Ramos (cell line): ENCODE data around the gene AFF3.

Source experiments
- in situ Hi-C: fragments of 300-500 bp; cut with MboI; formaldehyde crosslinking; loops from one replicate; pipeline ENCODE4 v1.14.3; 2022; ENCODE audit warnings: low sequenced_read_pairs; ENCODE audit not compliant: unreplicated experiment

The AFF3 gene

GRCh38 chr2:100021791-100022340 lies 120.5 kb downstream of the AFF3 start:
- in situ Hi-C loops: no loop called here

GRCh38 chr2:100019499-100019898 lies 122.9 kb downstream of the AFF3 start:
- in situ Hi-C loops: no loop called here

- in situ Hi-C loops: no loop called here
Measured at GRCh38 chr2:100018341-100019193, 123.8 kb downstream of the AFF3 start.

DNA sequence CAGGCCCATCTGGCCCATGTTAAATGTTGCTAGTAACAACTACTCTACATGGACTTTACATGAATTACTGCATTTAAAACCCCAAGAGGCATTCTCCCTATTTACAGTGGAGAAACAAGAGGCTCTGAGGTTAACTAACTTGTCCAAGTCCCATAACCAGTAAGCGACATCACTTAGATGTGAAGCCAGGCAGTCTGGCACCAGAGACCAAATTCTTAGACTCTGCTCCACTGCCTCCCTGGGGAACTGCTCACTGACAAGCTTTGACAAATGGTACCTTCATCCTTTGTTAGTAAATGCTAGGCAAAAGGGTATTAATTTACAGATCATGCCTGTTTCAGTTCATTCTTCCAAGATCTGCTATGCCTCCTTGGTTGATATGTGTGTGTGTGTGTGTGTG lies 124.8 kb downstream of the AFF3 start:
- in situ Hi-C loops: no loop called here

GRCh38 chr2:100016756-100017155 lies 125.6 kb downstream of the AFF3 start:
- in situ Hi-C loops: no loop called here

DNA sequence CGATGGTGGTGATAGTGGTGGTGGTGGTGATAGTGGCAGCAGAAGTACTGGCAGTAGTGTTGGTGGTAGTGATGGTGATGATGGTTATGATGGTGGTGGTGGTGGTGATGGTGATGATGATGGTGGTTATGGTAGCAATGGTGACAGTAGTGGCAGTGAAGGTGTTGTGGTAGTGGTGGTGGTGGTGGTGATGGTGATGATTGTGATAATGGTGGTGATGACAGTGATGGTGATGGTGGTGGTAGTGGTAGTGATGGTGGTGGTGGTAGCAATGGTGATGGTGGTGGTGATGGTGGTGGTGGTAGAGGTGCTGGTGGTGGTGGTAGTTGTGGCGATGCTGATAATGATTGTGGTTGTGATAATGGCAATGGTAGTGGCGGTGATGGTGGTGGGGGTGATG lies 126.5 kb downstream of the AFF3 start:
- in situ Hi-C loops: no loop called here

- in situ Hi-C loops: no loop called here
Measured at GRCh38 chr2:100013892-100014677, 128.3 kb downstream of the AFF3 start.

DNA sequence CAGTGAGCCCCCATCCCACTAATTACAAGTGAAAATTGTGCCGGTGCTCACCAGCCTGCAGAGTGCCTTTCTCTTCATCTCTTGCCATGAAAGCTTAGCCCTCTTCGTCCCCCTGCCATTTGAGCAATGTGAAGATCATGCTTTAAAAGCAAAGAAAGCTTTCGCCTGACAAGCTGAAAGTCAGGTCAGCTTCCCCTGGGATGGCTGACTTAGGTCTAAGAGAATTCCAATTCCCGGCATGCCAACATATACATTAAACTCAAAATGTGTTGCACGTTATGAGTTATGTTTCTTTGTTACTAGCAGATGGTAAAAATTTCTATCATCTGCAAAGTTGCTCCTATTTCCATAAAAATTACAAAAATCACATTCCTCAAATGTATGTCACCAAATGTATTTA lies 129.8 kb downstream of the AFF3 start:
- in situ Hi-C loops: no loop called here

- in situ Hi-C loops: no loop called here
Measured at GRCh38 chr2:100011272-100011731, 131.1 kb downstream of the AFF3 start.

GRCh38 chr2:100010606-100011005 lies 131.8 kb downstream of the AFF3 start:
- in situ Hi-C loops: no loop called here

DNA sequence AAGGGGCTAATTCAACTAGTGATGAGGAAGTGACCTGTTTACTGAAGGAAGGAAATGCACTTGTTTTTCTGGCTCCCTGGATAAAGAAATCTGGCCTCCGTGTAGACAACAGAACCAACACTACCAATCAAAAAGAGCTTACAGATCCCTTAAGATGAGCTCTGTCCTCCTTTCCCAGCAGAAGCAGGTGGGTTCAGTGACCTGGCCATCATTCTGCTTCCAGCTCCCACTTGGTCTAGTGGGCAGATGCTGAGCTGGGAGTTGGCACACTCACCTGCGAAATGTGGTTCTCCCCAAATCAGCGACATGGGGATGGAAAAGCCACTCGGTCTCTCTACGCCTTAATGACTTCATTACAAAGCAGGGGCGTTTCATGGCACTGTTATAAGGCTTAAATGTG lies 132.6 kb downstream of the AFF3 start:
- in situ Hi-C loops: no loop called here

DNA sequence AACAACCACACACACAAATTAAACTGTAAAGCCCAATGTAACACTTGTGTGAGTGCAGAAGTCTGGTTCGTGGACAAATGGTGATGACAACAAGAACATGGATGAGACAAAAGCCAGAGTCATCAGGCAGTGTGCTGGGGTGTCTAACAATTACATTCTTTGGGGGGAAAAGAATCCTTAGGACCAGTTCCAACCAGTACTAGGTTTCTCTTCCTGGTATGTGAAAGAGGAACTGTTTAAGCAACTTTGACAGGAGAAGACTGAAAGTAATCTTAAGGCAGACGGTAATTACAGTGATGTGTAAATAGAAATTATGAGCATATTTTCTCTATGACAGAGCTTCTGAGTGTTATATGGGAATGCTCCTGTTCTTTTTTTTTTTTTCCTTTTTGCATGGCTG lies 133.4 kb downstream of the AFF3 start:
- in situ Hi-C loops: no loop called here

DNA sequence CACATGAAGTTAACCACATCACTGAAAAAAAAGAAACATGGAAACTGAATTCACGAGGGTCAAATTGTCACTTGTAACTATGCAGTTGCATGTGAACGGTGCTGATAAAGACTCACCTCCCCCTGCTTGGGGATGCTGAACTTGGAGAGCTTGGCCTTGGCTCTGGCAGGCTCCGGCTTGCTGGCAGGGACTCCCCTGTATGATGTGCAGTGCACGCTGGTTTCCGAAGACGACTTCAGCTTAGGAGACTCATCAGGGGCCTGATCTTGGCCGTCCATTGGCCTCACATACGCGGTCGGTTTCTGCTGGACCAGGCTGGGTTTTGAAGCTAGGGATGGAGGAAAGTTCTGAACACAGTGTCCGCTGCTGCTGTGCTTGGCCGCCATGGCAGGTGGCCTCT lies 135.9 kb downstream of the AFF3 start:
- in situ Hi-C loops: no loop called here

GRCh38 chr2:100004959-100005387 lies 137.4 kb downstream of the AFF3 start:
- in situ Hi-C loops: no loop called here

DNA sequence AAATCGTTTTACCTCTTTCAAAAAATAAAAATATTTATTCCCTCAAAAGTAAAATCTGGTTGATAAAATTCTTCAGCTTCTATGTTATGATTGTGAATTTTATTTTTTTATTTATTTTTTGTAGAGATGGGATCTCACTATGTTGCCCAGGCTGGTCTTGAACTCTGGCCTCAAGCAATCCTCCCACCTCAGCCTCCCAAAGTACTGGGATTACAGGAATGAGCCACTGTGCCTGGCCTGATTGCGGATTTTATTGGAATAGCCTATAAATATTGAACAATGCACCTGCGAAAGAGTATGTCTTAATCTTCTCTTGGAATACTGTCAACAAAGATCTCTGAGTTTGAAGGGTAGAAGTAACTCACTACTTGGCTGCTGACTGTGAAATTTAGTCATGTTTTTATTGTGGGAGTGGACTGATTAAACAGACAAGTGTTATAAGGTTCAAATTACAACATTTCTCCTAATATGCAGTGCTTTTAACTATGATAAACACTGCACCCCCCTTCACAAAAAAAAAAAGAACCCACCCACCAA lies 138.0 kb downstream of the AFF3 start:
- in situ Hi-C loops: no loop called here

DNA sequence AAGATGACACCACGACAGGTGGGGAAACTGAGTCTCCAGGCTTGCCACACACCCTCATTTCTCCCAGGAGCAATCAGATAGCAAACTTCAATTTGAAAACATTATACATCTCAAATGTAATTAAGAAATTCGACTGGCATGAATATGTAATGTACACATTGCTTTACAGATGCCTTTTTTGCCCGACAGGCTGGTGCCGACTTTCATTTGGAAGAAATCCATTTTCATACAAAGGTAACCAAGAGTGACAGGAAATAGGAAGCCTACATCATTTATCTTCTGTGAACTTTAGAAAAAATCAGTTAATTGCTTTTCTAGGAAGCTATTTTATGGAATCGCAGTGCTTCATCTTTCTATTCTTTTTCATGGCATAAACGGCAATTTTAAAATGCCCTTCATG lies 140.3 kb downstream of the AFF3 start:
- in situ Hi-C loops: no loop called here

DNA sequence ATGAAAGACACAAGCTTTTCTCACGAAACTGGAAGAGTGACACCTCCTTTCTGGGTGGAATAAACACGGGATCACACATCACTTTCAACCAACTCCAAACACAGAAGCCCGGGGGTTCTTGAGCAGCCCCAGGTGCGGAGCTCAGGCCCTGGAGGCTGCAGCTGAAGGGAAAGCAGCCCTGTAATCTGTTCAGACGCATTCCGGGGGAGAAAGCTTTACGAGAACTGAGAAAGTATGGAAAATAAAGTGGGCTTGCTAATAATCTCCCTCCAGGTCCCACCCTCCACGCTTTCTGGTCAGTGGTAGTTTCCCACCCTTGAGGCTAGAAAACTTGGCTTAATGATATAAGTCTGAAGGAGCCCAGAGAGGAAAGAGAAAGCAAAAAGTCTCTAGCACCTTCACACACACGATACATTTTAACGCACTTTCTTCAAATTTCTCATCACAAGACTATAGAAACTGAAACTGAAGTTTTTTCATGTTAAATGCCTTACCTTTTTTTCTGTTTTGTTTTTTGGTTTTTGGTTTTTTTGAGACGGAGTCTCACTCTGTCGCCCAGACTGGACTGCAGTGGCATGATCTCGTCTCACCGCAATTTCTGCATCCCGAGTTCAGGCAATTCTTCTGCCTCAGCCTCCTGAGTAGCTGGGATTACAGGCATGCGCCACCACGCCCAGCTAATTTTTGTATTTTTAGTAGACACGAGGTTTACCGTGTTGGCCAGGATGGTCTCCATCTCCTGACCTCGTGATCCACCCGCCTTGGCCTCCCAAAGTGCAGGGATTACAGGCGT lies 141.3 kb downstream of the AFF3 start:
- in situ Hi-C loops: no loop called here

GRCh38 chr2:99998651-99999320 lies 143.6 kb downstream of the AFF3 start:
- in situ Hi-C loops: loop anchor here (25.0 kb wide), 1 partner anchor 436 kb away; no protein-coding TSS in a partner anchor

DNA sequence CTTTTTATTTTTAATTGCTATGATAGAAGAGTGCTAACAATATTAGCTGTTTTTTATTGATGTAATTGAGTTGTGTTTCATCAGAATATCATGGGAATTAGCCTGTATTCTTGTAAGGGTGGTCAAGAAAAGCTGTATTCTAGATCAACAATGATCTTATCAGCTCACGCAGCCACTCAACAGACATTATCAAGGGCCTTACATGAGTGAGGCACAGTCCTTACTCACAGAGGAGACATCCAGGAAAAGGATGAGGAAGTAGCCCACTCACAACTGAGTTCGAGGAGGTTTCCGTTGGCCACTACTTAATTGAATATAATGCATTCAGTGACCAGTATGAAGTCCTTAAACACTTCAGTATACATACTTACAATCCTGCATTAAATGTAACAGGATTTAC lies 152.5 kb downstream of the AFF3 start:
- in situ Hi-C loops: loop anchor here (25.0 kb wide), 1 partner anchor 428 kb away; no protein-coding TSS in a partner anchor
